ENCODE data around the gene DAAM1. TPM values are rescaled to one million over a fixed set of nuclear protein-coding genes. Genes with fewer than 3 reads are reported as not detected.

DAAM1 gene
- total and polyA plus RNA-seq, 12 donors, result 22.8 to 102 (median 75.2) TPM

- Histone ChIP-seq H3K4me1 (peaks cover 15 to 86% (median 60%) of the 10 kb centered on the region in 9 donors), H3K9me3 (no peaks in the 10 kb centered on the region), H3K4me3 (no peak overlapping the region), H3K36me3 (peaks cover 0 to 24% (median 4%) of the 10 kb centered on the region in 9 donors), H3K27me3 (no peaks in the 10 kb centered on the region), H3K27ac (peak overlapping the region in 7 of 10 donors; percentile 11 to 76 (median 43))
- DNase-seq, result no peak
- TF ChIP-seq, protein P1, sequence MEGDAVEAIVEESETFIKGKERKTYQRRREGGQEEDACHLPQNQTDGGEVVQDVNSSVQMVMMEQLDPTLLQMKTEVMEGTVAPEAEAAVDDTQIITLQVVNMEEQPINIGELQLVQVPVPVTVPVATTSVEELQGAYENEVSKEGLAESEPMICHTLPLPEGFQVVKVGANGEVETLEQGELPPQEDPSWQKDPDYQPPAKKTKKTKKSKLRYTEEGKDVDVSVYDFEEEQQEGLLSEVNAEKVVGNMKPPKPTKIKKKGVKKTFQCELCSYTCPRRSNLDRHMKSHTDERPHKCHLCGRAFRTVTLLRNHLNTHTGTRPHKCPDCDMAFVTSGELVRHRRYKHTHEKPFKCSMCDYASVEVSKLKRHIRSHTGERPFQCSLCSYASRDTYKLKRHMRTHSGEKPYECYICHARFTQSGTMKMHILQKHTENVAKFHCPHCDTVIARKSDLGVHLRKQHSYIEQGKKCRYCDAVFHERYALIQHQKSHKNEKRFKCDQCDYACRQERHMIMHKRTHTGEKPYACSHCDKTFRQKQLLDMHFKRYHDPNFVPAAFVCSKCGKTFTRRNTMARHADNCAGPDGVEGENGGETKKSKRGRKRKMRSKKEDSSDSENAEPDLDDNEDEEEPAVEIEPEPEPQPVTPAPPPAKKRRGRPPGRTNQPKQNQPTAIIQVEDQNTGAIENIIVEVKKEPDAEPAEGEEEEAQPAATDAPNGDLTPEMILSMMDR (IDR thresholded peaks at IDR 0.05), result no peak
- no peak for ATAC-seq
- intact Hi-C loops (cut with DNase I), result no loop called here
These were observed 107.5 kb downstream of the DAAM1 start for GRCh38 chr14:59295951-59296350.

DNA sequence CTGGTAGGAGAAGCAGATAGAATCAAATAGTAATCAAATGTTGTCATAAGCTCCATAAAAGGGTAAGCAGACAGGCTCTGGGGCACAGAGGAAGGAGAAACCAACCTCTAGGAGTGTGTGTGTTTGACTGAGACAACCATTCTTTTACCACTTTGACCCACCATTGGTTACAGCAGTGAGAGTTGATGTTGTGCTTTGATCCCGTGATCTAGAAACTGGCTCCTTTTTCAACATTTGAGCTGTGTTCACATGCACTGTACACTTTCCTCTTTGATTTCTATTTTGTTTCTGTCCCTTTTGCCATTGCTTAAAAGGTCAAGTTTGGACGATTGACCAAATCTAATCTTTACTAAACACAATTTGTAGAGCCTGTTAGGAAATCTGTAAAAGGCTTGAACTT, 108.0 kb downstream of the DAAM1 start:
- ATAC-seq (no peak), DNase-seq (no peak)
- intact Hi-C loops (cut with DNase I), result no loop called here
- 66 to 68% methylated on average over 2 of the region's 2 CpGs for WGBS, 2 donors
- H3K4me1 ChIP-seq, result peaks cover 15 to 91% (median 66%) of the 10 kb centered on the region in 9 donors
- H3K27ac ChIP-seq, result peak overlapping the region in 4 of 10 donors; percentile 11 to 76 (median 20)
- TF ChIP-seq, protein P1 (IDR thresholded peaks at IDR 0.05), result no peak
- no peak overlapping the region for H3K4me3 ChIP-seq
- H3K9me3 ChIP-seq, result no peaks in the 10 kb centered on the region
- H3K27me3 ChIP-seq, result no peaks in the 10 kb centered on the region
- H3K36me3 ChIP-seq, result peaks cover 0 to 18% (median 4%) of the 10 kb centered on the region in 9 donors

GRCh38 chr14:59297071-59297776, 108.8 kb downstream of the DAAM1 start:
- no peak for DNase-seq
- 34 to 37% methylated on average over 5 of the region's 5 CpGs for WGBS, 2 donors
- intact Hi-C loops (cut with DNase I), result no loop called here

DNA sequence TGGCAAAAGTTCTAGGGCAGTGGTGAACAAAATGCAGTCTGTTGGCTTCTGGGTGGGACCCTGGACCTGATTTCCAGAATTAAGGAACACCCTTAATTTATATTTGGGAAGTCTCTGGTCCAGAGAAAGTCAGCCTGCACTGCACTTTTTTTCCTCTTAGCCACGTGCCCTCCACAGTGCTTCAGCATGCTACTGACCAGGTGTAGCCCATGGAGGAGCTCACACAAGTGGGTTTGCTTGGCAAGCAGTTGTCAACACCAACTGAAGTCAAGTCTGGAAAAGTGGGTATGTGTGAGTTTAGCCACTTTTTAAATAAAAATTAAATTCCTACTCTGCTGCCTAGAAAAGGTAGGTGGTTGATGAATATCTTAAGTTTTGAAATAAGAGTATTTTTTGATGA, 111.3 kb downstream of the DAAM1 start:
- 74 to 80% methylated on average over 1 of the region's 1 CpG for WGBS, 2 donors
- DNase-seq (no peak), ATAC-seq (no peak)
- no peak overlapping the region for H3K4me3 ChIP-seq
- no peaks in the 10 kb centered on the region for H3K27me3 ChIP-seq
- H3K36me3 ChIP-seq, result no peaks in the 10 kb centered on the region
- TF ChIP-seq, protein P1 (IDR thresholded peaks at IDR 0.05), result no peak
- intact Hi-C loops (cut with DNase I), result loop anchor here in 2 of 10 donors (10.0 kb wide), 1 partner anchor 105 kb away; no protein-coding TSS in a partner anchor
- no peaks in the 10 kb centered on the region for H3K9me3 ChIP-seq
- peak overlapping the region in 1 of 10 donors; percentile 12 for H3K27ac ChIP-seq
- H3K4me1 ChIP-seq, result peaks cover 10 to 84% (median 56%) of the 10 kb centered on the region in 9 donors

More at GRCh38 chr14:59297071-59297776, 108.8 kb downstream of the DAAM1 start:
- ATAC-seq, result no peak
- TF ChIP-seq, protein P1 (IDR thresholded peaks at IDR 0.05), result no peak
- no peaks in the 10 kb centered on the region for H3K9me3 ChIP-seq
- H3K4me3 ChIP-seq, result no peak overlapping the region
- H3K4me1 ChIP-seq, result peaks cover 15 to 97% (median 67%) of the 10 kb centered on the region in 9 donors
- H3K27ac ChIP-seq, result peak overlapping the region in 5 of 10 donors; percentile 6 to 76 (median 17)
- H3K27me3 ChIP-seq, result no peaks in the 10 kb centered on the region
- H3K36me3 ChIP-seq, result peaks cover 0 to 11% (median 0%) of the 10 kb centered on the region in 9 donors
